GM12875 (cell line): Measurements from ENCODE around the gene TXNL4A.
"Not testable (repeated sequence)": the region's sequence is repeated elsewhere in the genome, so short reads cannot be mapped to it uniquely, and the experiment has no call there.

Experiments
- H3K4me3 ChIP-seq: one replicate; pipeline ENCODE4 v1.5.1; 2011; ENCODE audit warnings: low read depth, low read length, control low read depth
- TF ChIP-seq, protein P1 (sequence below): IDR thresholded peaks from 2 replicates; pipeline ENCODE4 v1.5.1; 2011; ENCODE audit warnings: low read depth, mild to moderate bottlenecking, control low read depth, inconsistent platforms, low read length, moderate library complexity, borderline replicate concordance; ENCODE audit not compliant: insufficient read depth

The TXNL4A gene

DNA sequence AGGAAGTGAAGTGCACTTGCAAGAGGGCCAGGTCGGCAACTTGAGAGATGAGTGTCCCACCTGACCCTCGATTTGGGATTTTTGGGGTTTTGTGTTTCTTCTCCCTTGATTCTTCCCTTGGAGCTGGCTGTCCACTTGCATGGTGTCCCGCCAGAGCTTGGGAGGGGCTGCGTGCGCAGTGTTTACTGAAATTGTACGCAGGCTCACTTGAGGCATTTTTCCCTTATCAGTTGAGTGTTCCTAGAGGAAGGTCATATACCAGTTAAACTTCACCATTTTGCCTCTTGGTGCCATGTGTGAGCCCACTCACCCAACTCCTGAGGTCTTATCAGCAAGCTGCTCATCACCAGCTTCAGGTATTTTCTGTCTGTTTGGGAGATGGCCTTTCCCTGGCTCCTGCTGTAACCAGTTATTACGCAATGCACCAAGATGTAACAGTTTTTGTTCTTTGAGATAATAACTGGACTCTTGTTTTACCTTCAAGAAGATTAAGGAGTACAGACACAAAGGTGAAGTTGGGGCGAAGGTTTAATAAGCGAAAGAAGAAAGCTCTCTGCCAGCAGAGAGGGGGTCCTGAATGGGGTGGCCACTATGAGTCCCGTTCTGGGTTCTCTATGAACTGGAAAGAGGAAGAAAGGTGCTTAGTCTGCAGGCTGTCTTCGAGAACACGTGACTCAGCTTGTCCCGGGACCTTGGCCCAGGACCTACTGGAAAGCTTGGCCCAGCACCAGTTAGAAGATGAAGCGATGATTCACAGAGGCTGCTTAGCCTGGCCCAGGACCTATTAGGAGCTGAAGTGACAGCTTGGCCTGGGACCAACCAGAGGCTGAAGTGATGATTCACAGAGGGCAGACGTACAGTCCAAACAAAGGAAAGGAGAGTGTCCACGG, 21.5 kb upstream of the TXNL4A start:
- no peak overlapping the region for H3K4me3 ChIP-seq
- TF ChIP-seq, protein P1, sequence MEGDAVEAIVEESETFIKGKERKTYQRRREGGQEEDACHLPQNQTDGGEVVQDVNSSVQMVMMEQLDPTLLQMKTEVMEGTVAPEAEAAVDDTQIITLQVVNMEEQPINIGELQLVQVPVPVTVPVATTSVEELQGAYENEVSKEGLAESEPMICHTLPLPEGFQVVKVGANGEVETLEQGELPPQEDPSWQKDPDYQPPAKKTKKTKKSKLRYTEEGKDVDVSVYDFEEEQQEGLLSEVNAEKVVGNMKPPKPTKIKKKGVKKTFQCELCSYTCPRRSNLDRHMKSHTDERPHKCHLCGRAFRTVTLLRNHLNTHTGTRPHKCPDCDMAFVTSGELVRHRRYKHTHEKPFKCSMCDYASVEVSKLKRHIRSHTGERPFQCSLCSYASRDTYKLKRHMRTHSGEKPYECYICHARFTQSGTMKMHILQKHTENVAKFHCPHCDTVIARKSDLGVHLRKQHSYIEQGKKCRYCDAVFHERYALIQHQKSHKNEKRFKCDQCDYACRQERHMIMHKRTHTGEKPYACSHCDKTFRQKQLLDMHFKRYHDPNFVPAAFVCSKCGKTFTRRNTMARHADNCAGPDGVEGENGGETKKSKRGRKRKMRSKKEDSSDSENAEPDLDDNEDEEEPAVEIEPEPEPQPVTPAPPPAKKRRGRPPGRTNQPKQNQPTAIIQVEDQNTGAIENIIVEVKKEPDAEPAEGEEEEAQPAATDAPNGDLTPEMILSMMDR, result no peak

DNA sequence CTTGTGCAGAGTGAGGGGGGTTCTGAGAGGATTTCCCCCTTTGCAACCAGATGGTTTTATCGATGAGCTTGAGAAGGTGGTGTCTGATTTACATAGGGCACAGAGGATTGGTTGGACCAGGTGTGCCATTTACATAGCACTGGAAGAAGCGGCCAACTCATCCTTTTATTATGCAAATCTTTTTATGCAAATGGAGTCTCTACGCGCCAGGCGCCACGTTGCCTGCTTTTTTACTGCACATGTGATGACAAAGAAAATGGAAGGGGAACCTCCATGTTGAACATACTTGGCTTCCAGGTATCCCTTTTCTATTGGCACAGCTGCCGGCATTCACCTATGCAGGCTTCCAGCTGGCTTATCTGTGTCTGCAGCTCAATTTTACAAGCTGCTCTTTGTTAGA, 18.4 kb upstream of the TXNL4A start:
- H3K4me3 ChIP-seq, result no peak overlapping the region
- TF ChIP-seq, protein P1, result no peak

DNA sequence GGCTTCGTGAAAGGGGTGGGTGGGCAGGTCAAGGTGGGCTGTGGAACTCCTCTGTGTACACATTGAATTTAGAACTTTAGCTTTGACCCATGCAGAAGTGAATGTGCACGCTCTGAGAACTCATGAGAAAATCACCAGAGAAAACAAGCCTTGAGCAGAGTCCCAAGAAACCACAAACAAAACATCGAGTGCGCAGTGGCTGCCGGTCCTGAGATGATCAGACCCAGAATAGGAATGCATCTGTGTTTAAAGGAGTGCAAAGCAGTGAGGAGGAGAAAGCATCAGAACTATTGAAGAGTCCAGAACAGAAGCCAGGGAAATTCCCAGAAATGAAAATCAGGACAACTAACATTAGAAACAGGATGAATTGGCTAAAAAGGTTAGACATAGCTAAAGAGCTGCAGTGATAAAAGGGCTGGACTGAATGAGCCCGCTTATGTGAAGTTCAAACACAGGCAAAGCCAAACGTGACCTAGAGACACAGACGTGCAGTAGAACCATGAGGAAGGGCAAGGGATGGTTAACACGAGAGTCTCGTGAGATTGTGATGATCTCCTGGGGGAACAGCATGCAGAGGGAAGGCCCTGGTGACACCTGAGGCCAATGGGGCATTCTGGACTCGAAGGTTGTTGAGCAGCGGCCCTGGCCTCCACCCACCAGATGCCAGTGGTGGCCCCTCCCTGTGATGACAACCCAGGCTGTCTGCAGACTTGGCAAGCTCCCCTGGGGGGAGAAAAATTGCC, 16.4 kb upstream of the TXNL4A start:
- no peak overlapping the region for H3K4me3 ChIP-seq
- TF ChIP-seq, protein P1, result no peak

DNA sequence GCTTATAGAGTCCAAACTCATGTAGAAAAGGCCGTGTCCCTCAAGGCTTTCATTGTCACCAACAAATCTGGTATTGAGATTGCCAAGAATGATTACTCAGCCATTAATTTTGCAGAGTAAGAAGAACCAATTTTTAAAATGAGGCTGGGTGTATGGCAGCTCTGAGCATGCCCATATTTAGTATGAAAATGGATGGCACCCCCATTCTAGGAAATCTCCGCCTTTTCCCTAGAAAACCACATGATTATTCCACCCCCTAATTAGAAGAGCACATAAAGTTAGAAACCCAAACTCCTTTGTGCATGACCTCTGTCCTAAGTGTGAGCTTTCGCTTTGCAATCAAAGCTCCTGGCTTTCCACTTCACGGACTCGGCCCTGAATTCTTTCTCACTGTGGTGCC, 14.1 kb upstream of the TXNL4A start:
- no peak overlapping the region for H3K4me3 ChIP-seq
- TF ChIP-seq, protein P1, result no peak

DNA sequence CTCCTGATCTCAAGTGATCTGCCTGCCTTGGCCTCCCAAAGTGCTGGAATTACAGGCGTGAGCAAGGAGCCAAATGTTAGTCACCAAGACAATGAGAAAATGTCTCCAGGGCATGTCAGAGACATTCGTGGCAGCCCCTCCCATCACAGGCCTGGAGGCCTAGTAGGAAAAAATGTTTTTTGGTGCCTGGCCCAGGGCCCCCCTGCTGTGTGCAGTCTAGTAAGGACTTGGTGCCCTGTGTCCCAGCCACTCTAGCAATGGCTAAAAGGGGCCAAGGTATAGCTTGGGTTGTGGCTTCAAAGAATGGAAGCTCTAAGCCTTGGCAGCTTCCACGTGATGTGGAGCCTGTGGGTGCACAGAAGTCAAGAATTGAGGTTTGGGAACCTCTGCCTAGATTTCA, 12.5 kb upstream of the TXNL4A start:
- no peak overlapping the region for H3K4me3 ChIP-seq
- TF ChIP-seq, protein P1, result no peak

DNA sequence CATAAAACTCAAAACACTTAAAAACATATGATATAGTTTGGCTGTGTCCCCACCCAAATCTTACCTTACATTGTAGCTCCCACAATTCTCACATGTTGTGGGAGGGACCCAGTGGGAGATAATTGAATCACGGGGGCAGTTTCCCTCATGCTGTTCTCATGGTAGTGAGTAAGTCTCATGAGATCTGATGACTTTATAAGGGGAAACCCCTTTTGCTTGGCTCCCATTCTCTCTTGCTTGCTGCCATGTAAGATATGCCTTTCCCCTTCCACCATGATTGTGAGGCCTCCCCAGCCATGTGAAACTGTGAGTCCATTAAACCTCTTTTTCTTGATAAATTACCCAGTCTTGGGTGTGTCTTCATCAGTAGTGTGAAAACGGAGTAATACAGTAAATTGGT, 11.3 kb upstream of the TXNL4A start:
- not testable (repeated sequence) for H3K4me3 ChIP-seq

DNA sequence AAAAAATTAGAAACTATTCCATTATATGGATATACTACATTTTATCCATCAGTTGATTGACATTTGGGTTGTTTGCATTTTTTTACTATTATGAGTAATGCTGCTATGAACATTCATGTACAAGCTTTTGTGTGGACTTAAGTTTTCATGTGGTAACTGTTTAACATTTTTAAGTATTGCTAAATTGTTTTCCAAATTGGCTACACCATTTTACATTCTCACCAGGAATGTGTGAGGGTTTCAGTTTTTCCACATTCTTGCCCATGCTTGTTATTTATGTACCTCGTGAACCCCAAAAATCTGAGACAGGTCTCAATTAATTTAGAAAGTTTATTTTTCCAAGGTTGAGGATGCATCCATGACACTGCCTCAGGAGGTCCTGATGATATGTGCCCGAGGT, 3.1 kb upstream of the TXNL4A start:
- TF ChIP-seq, protein P1, result no peak
- H3K4me3 ChIP-seq, result no peak overlapping the region
